ENCODE measurements around the gene HAUS5. TPM values are rescaled to one million over a fixed set of nuclear protein-coding genes. Genes with fewer than 3 reads are reported as not detected.

HAUS5 gene
- polyA plus RNA-seq, 1 donor from 2014 or later: 14.4 TPM

DNA sequence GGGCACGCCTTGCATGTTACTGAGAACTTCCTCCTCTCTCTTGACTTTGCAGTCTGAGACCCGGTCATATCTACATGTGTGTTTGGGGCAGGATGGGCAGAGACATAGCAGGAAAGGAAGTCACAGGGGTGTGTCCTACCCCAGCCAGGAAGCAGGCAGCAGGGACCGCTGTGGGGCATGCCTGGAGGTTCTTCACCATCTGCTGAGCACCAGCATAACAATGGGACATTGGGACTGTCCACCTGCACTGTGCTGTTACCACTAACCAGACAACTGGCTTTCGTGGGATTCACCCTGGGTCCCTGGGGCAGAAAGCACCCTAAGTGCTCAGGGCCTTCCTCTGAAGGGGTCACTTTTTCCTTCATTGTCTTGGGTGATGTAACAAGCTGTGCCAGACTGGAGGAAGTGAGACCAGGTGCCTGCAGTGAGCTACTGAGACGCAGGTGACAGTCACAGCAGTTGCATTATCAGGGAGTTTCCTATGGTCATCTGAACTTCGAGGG, 2.6 kb upstream of the HAUS5 start:
- no peaks in the 10 kb centered on the region for H3K79me2 ChIP-seq (replicated peaks; ENCODE audit: insufficient read depth, low read length)
- no peak overlapping the region for H3K4me2 ChIP-seq (ENCODE audit: low read length)
- H3K27me3 ChIP-seq (ENCODE audit: insufficient read depth, low read depth, low read length): no peaks in the 10 kb centered on the region
- no peak overlapping the region for H3K4me3 ChIP-seq (ENCODE audit: low read length)
- no peaks in the 10 kb centered on the region for H3K36me3 ChIP-seq (ENCODE audit: insufficient read depth, low read length)
- H4K20me1 ChIP-seq (ENCODE audit: insufficient read depth): no peaks in the 10 kb centered on the region
- H3F3A ChIP-seq (ENCODE audit: insufficient read depth, low read length, poor library complexity, severe bottlenecking): no peaks in the 10 kb centered on the region
- no peaks in the 10 kb centered on the region for H3K9me2 ChIP-seq (ENCODE audit: insufficient read depth, low read length)
- no peak overlapping the region for H2AFZ ChIP-seq (ENCODE audit: low read depth, low read length)
- H3K9me3 ChIP-seq (ENCODE audit: low read length): no peaks in the 10 kb centered on the region
- no peak overlapping the region for H3K9ac ChIP-seq (ENCODE audit: low read length)
- no peak for TF ChIP-seq CTCF (IDR thresholded peaks at IDR 0.05; ENCODE audit: poor library complexity, severe bottlenecking)
- no peak overlapping the region for H3K27ac ChIP-seq (ENCODE audit: low read length)

GRCh38 chr19:35612224-35612558, 344 bp upstream of the HAUS5 start:
- Histone ChIP-seq H3K9me2 (ENCODE audit: insufficient read depth, low read length) (no peaks in the 10 kb centered on the region), H3K36me3 (ENCODE audit: insufficient read depth, low read length) (no peaks in the 10 kb centered on the region), H3K9ac (ENCODE audit: low read length) (peak overlapping the region; percentile 86), H3K4me3 (ENCODE audit: low read length) (peak overlapping the region; percentile 95), H2AFZ (ENCODE audit: low read depth, low read length) (peak overlapping the region; percentile 51), H3K27me3 (ENCODE audit: insufficient read depth, low read depth, low read length) (no peaks in the 10 kb centered on the region), H3K27ac (ENCODE audit: low read length) (no peak overlapping the region), H3F3A (ENCODE audit: insufficient read depth, low read length, poor library complexity, severe bottlenecking) (no peaks in the 10 kb centered on the region), H4K20me1 (ENCODE audit: insufficient read depth) (no peaks in the 10 kb centered on the region), H3K4me2 (ENCODE audit: low read length) (peak overlapping the region; percentile 45), H3K79me2 (replicated peaks; ENCODE audit: insufficient read depth, low read length) (no peaks in the 10 kb centered on the region), H3K9me3 (ENCODE audit: low read length) (no peaks in the 10 kb centered on the region)
- no peak for TF ChIP-seq EZH2 (IDR thresholded peaks at IDR 0.05; ENCODE audit: borderline replicate concordance, insufficient read depth, low read length, poor library complexity, severe bottlenecking)
- no peak for TF ChIP-seq MXI1 (conservative IDR thresholded peaks at IDR 0.05; ENCODE audit: poor library complexity, severe bottlenecking)
- TF ChIP-seq RAD21 (conservative IDR thresholded peaks at IDR 0.05): no peak
- no peak for TF ChIP-seq POLR2AphosphoS5 (IDR thresholded peaks at IDR 0.05)
- TF ChIP-seq SMC3 (conservative IDR thresholded peaks at IDR 0.05; ENCODE audit: poor library complexity): no peak
- TF ChIP-seq TAF1 (IDR thresholded peaks at IDR 0.05; ENCODE audit: low read depth): no peak
- TF ChIP-seq REST (IDR thresholded peaks at IDR 0.05; ENCODE audit: borderline replicate concordance): no peak
- no peak for TF ChIP-seq EP300 (conservative IDR thresholded peaks at IDR 0.05; ENCODE audit: poor library complexity, severe bottlenecking)
- TF ChIP-seq CTCF (IDR thresholded peaks at IDR 0.05; ENCODE audit: poor library complexity, severe bottlenecking): no peak
